ENCODE measurements around the gene ARHGAP32. TPM values are rescaled to one million over a fixed set of nuclear protein-coding genes. Genes with fewer than 3 reads are reported as not detected.

ARHGAP32 gene
- polyA plus RNA-seq, 3 donors, result 17.2 to 19.6 (median 18.0) TPM

DNA sequence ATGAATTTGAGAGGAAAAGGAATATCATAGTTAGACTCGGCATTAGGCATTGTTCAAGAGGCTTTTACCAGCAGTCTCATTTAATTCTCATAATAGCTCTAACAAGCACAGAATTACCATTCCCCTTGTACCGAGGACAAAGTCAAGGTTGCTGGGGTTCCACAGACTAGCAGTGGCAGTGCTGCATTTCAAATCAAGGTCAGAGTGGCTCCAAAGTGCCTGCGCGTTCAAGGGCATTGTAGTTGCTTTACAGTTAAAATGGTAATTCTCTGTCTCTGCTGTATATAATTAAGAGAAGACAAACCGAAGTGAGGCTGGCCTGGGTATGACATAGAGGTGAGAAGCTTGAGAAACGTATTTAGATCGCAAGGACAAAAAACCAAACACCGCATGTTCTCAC is 209.1 kb downstream of the ARHGAP32 start:
- no peak for DNase-seq (ENCODE audit: extremely low read depth in 1 of 11, low read depth in 9 of 11, low spot score in 4 of 11)

GRCh38 chr11:128981254-128981653 is 210.9 kb downstream of the ARHGAP32 start:
- DNase-seq (ENCODE audit: extremely low read depth in 1 of 11, low read depth in 9 of 11, low spot score in 4 of 11), result no peak

- DNase-seq (ENCODE audit: extremely low read depth in 1 of 11, low read depth in 9 of 11, low spot score in 4 of 11), result no peak
Observed at GRCh38 chr11:128970598-128971190, 221.4 kb downstream of the ARHGAP32 start.

DNA sequence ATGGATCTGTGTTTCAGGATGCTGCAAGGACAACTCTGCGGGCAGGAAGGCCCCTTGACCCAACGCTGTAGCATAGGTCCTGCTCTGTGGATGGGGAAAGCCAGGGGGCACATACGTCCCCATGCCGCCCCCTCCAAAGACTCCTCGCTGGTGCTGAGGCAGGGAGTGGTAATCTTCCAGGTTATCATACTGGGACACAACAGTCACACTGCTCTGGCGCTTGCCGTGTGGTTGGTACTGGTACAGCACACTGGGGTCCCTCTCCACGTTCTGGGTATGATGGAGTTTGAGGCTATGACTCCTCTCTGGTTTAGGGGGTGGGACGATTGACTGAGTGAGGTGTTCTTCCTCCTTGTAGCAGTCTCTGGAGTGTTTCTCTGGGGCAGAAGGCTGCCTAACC is 223.2 kb downstream of the ARHGAP32 start:
- no peak for DNase-seq (ENCODE audit: extremely low read depth in 1 of 11, low read depth in 9 of 11, low spot score in 4 of 11)

- no peak for DNase-seq (ENCODE audit: extremely low read depth in 1 of 11, low read depth in 9 of 11, low spot score in 4 of 11)
Observed at GRCh38 chr11:128967578-128967977, 224.5 kb downstream of the ARHGAP32 start.

DNA sequence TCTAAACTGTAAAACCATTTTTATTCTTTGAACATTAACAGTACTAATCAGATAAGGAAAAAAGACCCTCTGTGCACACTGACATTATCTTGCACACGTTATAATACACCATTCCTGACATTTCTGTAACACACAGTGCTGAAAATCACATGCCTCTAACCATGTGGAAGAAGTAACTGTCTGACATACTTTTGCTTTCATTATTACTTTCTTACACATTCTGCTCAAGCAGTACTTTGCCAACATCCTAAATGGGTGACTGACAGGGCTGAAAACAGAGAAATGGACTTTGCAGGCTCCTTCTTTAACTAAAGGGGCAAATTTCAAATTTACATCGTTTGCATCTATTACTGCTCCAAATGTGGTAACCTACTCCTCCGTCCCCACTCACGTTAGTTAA is 226.6 kb downstream of the ARHGAP32 start:
- no peak for DNase-seq (ENCODE audit: extremely low read depth in 1 of 11, low read depth in 9 of 11, low spot score in 4 of 11)

GRCh38 chr11:128964463-128964930 is 227.6 kb downstream of the ARHGAP32 start:
- no peak for DNase-seq (ENCODE audit: extremely low read depth in 1 of 11, low read depth in 9 of 11, low spot score in 4 of 11)

DNA sequence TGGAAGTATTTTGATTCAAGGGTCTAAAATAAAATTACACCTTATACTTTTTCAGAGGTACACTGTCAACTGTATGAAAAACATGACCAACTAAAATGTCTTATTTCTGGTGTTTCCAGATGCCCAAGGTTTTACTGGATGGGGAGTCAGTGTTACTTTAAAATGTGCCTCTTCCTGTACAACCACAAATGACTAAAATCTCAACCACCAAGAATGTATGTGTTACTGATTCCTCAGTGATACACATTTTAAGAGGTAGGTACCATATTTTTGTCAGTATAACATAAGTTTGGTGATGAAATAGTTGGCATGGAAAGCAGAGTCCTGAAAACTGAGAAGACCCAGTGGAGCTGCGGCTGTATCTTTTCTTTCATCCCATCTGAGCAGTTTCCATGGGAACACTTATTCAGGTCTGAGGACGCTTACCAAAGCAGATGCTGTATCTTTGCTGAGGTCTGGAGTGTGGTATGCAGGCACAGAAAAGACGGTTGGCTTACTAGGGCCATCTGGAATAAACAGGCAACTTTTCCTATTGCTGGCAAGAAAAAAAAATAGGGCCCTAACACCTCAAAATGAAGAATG is 228.3 kb downstream of the ARHGAP32 start:
- DNase-seq (ENCODE audit: extremely low read depth in 1 of 11, low read depth in 9 of 11, low spot score in 4 of 11), result no peak

GRCh38 chr11:128962896-128963295 is 229.2 kb downstream of the ARHGAP32 start:
- no peak for DNase-seq (ENCODE audit: extremely low read depth in 1 of 11, low read depth in 9 of 11, low spot score in 4 of 11)

DNA sequence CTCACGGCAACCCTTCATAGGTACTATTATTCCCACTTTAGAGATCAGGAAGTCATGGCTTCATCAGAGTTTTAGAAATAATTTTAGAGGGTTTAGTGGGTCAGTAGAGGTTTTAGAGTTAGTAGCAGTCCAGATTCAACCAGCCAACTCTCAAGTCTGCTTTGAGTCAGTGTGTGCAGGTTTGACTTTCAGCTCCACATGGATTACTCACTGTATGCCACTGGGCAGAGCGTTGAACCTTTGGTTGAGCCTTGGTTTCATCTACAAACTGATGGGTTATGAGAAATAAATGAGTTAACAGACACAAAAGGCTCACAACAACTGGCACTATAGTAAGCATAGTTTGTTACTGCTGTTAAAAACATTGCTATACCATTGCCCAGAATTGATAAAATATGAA is 230.5 kb downstream of the ARHGAP32 start:
- no peak for DNase-seq (ENCODE audit: extremely low read depth in 1 of 11, low read depth in 9 of 11, low spot score in 4 of 11)

GRCh38 chr11:128957202-128957482 is 235.0 kb downstream of the ARHGAP32 start:
- no peak for DNase-seq (ENCODE audit: extremely low read depth in 1 of 11, low read depth in 9 of 11, low spot score in 4 of 11)

DNA sequence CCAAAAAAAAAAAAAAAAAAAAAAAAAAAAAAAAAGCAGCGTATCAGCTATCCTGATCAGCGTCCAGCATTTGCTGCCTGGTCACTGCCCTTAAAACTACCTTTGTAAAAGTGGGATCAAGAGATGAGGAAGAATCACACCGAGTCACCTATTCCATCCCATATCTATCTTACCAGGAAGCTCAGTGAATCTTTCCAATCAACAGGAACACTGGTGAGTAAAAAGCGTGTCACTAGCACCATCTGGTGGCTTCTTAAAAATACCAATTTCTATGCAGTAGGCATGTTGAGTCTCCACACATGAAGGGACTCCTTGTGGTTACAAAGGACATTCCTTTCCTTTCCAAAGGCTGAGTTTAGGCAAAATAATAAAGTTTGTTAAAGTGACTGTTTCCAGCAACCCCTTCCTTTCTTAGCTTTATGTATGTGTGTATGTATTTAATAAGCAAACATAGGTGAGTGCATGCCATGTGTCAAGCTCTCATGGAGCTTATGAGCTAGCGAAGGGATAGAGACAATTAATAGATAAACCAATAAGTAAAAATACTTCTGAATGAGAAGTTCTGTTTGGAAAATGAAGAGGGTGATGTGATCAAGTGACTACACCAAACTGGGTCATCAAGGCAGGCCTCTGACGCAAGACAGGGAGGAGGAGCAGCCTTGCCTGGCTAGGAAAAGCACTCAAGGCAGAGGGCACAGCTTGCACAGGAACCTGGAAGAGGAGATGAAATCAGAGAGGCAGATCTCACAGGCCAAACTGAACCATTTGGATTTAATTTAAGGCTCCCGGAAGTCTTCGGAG is 235.5 kb downstream of the ARHGAP32 start:
- DNase-seq (ENCODE audit: extremely low read depth in 1 of 11, low read depth in 9 of 11, low spot score in 4 of 11), result peak; percentile 58 to 83 (median 67)

DNA sequence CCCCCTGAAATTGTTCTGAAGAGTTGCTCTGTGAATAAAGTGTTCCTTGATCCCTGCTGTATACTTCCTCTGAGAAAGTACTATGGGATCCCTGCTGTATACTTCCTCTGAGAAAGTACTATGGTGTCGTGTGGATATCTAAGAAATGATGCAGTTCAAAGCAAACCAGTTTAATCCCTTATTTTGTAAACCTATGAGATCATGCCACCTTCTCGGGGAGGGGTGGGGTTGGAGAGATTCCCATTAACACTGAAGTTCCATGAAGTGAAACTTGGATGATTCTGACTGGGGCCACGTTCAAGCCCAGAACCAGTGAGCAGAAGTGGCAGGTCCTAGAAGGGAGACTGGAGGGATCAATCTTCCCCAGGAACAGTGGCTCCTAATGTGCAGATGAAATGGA is 236.5 kb downstream of the ARHGAP32 start:
- no peak for DNase-seq (ENCODE audit: extremely low read depth in 1 of 11, low read depth in 9 of 11, low spot score in 4 of 11)

DNA sequence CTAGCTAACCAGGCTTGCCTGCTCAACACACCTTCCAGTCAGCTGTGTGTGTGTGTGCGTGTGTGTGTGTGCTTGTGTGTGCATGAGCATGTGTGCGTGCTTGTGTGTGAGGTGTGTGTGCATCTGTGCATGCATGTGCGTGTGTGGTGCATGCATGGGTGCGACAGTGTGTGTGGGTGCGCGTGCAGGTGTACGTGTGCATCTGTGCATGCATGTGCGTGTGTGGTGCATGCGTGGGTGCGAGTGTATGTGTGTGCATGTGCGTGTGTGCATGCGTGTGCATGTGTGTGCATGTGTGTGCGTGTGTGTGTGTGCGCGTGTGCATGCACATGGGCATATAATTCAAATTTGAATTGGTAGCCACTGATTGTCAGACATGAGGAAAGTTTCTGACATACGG is 239.0 kb downstream of the ARHGAP32 start:
- DNase-seq (ENCODE audit: extremely low read depth in 1 of 11, low read depth in 9 of 11, low spot score in 4 of 11), result no peak

- DNase-seq (ENCODE audit: extremely low read depth in 1 of 11, low read depth in 9 of 11, low spot score in 4 of 11), result no peak
Observed at GRCh38 chr11:128949791-128950454, 242.2 kb downstream of the ARHGAP32 start.

DNA sequence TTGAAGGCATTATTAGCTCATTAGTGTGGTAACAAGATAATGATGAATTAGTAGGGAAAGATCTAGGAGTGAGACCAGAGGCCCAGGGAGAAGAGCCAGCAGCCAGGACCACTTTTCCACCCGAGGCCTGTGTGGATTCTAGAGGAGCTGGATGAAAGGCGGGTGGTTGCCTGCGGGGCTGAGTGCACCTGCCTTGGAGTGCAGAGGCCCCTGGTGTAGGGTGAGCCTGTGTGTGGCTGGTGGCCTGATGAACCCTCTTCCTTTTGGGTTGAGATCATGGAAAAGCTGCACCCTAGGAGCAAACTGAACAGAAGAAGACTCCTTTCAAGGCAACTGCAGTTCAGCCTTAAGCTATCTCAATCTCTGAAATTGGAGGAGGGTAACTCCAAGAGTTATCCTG is 243.5 kb downstream of the ARHGAP32 start:
- no peak for DNase-seq (ENCODE audit: extremely low read depth in 1 of 11, low read depth in 9 of 11, low spot score in 4 of 11)

DNA sequence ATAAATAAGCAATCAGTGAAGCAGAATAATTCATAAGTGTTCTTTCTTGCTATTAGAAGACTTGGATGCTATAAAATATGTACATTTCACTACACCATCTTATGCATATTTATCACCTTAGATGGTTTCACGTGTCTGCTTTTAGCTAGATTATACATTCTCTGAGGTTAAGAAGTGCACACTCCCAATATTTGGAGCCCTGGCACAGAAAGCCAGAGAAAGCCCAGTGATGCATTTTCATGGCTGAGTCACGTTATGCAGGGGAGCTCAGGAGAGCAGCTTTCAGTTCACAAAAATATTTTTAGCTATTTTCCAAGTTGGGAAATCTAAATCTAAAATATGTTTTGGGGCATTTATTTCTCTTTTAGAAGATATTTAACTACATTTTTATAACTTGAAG is 244.4 kb downstream of the ARHGAP32 start:
- no peak for DNase-seq (ENCODE audit: extremely low read depth in 1 of 11, low read depth in 9 of 11, low spot score in 4 of 11)

- peak in 1 of 11 donors; percentile 58 for DNase-seq (ENCODE audit: extremely low read depth in 1 of 11, low read depth in 9 of 11, low spot score in 4 of 11)
Observed at GRCh38 chr11:128946648-128947047, 245.5 kb downstream of the ARHGAP32 start.

DNA sequence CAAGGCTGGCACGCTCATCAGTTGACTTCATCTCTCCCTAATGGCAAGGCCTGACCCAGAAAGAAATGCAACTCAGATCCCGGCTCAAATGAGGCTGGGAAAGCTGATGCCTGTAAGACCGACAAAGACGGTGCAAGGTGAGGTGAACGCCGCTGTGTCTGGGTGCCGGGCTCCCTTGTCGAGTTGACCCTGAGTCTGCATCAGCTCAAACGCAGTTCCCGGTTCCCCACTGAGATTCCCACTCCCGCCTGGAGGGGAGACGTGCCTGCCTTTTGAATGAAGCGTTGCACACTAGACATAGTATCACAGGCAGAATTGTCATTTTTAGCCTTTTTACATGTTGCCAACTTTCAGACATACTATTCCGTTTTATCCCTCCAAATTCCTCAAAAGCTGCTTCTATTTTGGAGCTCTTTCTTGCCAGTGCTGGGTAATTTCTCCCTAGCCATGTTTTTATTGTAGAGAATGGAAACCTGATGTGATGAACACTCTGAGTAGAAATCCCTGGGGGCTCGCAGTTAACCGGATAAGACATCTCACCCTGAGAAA is 248.6 kb downstream of the ARHGAP32 start:
- no peak for DNase-seq (ENCODE audit: extremely low read depth in 1 of 11, low read depth in 9 of 11, low spot score in 4 of 11)
